HL-60 (cell line): ENCODE data around the gene HARBI1.

Source experiments
- DNase-seq, 2 experiments: peaks; one replicate each; pipeline ENCODE4 v3.0.0-alpha.2; 2010 to 2020; ENCODE audit warnings: low read depth in 1 of 2, low spot score in 1 of 2
- H3K27ac ChIP-seq: fragments of 250-450 bp; sonication (Bioruptor Pico); replicated peaks from 2 replicates; pipeline ENCODE4 v1.5.1; 2020; ENCODE audit warnings: mild to moderate bottlenecking, moderate library complexity
- H3K27me3 ChIP-seq: fragments of 250-450 bp; sonication (Bioruptor Pico); 2 replicates; pipeline ENCODE4 v1.5.1; 2021; ENCODE audit warnings: mild to moderate bottlenecking, moderate library complexity; ENCODE audit not compliant: insufficient read depth, poor library complexity, severe bottlenecking
- H3K4me3 ChIP-seq: replicated peaks from 2 replicates; pipeline ENCODE4 v1.5.1; 2011; ENCODE audit warnings: mild to moderate bottlenecking, control low read depth, low read length; ENCODE audit not compliant: insufficient read depth
- CTCF ChIP-seq: IDR thresholded peaks from one replicate; pipeline ENCODE4 v1.5.1; 2011; ENCODE audit warnings: low read length, control low read depth, inconsistent platforms; ENCODE audit not compliant: insufficient read depth
- GABPA ChIP-seq: IDR thresholded peaks from 2 replicates; pipeline ENCODE4 v1.6.1; 2012; ENCODE audit warnings: low read depth
- POLR2AphosphoS5 ChIP-seq: IDR thresholded peaks from 2 replicates; pipeline ENCODE4 v1.6.1; 2012; ENCODE audit warnings: low read depth
- REST ChIP-seq: IDR thresholded peaks from 2 replicates; pipeline ENCODE4 v1.6.1; 2012; ENCODE audit warnings: low read depth; ENCODE audit not compliant: insufficient replicate concordance
- SPI1 ChIP-seq: IDR thresholded peaks from 2 replicates; pipeline ENCODE4 v1.6.1; 2012; ENCODE audit warnings: low read depth, mild to moderate bottlenecking, borderline replicate concordance

HARBI1 gene

GRCh38 chr11:46604796-46605195, 12.2 kb downstream of the HARBI1 start:
- H3K27ac ChIP-seq = no peak overlapping the region
- TF ChIP-seq POLR2AphosphoS5 (no peak), CTCF (no peak)
- DNase-seq = no peak
- H3K27me3 ChIP-seq = no peaks in the 10 kb centered on the region
- H3K4me3 ChIP-seq = no peak overlapping the region

GRCh38 chr11:46603704-46604308, 13.2 kb downstream of the HARBI1 start:
- Histone ChIP-seq H3K4me3 (no peak overlapping the region), H3K27ac (no peak overlapping the region), H3K27me3 (no peaks in the 10 kb centered on the region)
- no peak for TF ChIP-seq GABPA
- TF ChIP-seq REST = no peak
- no peak for TF ChIP-seq CTCF
- 0 out of 2 replicates have a peak, but pooled peaks have one; percentile 12 for TF ChIP-seq SPI1
- no peak for DNase-seq

GRCh38 chr11:46601129-46601528, 15.9 kb downstream of the HARBI1 start:
- Histone ChIP-seq H3K4me3 (no peak overlapping the region), H3K27ac (no peak overlapping the region), H3K27me3 (no peaks in the 10 kb centered on the region)
- DNase-seq = no peak
- TF ChIP-seq REST (no peak), GABPA (no peak), CTCF (no peak), POLR2AphosphoS5 (no peak), SPI1 (no peak)
